Neural cell (in vitro differentiated cells): ENCODE measurements around the gene EYA4. TPM values are rescaled to one million over a fixed set of nuclear protein-coding genes. Genes with fewer than 3 reads are reported as not detected.

Experiments
- H2AFZ ChIP-seq: fragments of 200-600, 300-800 bp; sonication (generic), shearing (Covaris generic); 2 replicates; pipeline ENCODE4 v1.6.0; 2014; ENCODE audit warnings: low read depth, mild to moderate bottlenecking, antibody characterized with exemption, low read length, moderate library complexity
- H3F3A ChIP-seq: fragments of 200-600 bp; shearing (Covaris generic); 2 replicates; pipeline ENCODE4 v1.6.1; 2016; ENCODE audit warnings: mild to moderate bottlenecking, moderate library complexity, mixed read lengths, antibody characterized with exemption, low read length; ENCODE audit not compliant: insufficient read depth, poor library complexity, severe bottlenecking
- H3K27ac ChIP-seq: fragments of 200-600, 300-800 bp; sonication (generic), shearing (Covaris generic); 2 replicates; pipeline ENCODE4 v1.5.1; 2014; ENCODE audit warnings: mild to moderate bottlenecking, low read length, moderate library complexity
- H3K27me3 ChIP-seq: fragments of 300-800, 200-600 bp; sonication (generic), shearing (Covaris generic); 2 replicates; pipeline ENCODE4 v1.6.0; 2014; ENCODE audit warnings: mild to moderate bottlenecking, low read depth, low read length, moderate library complexity; ENCODE audit not compliant: insufficient read depth
- H3K36me3 ChIP-seq: fragments of 300-800, 200-600 bp; sonication (generic), shearing (Covaris generic); 2 replicates; pipeline ENCODE4 v1.5.1; 2014; ENCODE audit warnings: mild to moderate bottlenecking, antibody characterized with exemption, low read length, moderate library complexity; ENCODE audit not compliant: insufficient read depth
- H3K4me2 ChIP-seq: fragments of 300-800, 200-600 bp; sonication (generic), shearing (Covaris generic); 2 replicates; pipeline ENCODE4 v1.6.0; 2014; ENCODE audit warnings: mild to moderate bottlenecking, low read length
- H3K4me3 ChIP-seq: fragments of 300-800, 200-600 bp; sonication (generic), shearing (Covaris generic); 2 replicates; pipeline ENCODE4 v1.5.1; 2014; ENCODE audit warnings: mild to moderate bottlenecking, low read length, moderate library complexity
- H3K79me2 ChIP-seq: fragments of 200-600 bp; shearing (Covaris generic); replicated peaks from 2 replicates; pipeline ENCODE4 v1.6.0; 2014; ENCODE audit warnings: mild to moderate bottlenecking, low read length, moderate library complexity; ENCODE audit not compliant: insufficient read depth
- H3K9ac ChIP-seq: fragments of 300-800, 200-600 bp; sonication (generic), shearing (Covaris generic); 2 replicates; pipeline ENCODE4 v1.6.1; 2016; ENCODE audit warnings: mild to moderate bottlenecking, low read length, mixed read lengths
- H3K9me2 ChIP-seq: fragments of 200-600 bp; shearing (Covaris generic); 2 replicates; pipeline ENCODE4 v1.6.1; 2016; ENCODE audit warnings: mild to moderate bottlenecking, low read length, mixed read lengths; ENCODE audit not compliant: insufficient read depth
- H3K9me3 ChIP-seq: fragments of 200-600, 300-800 bp; sonication (generic), shearing (Covaris generic); 2 replicates; pipeline ENCODE4 v1.6.1; 2016; ENCODE audit warnings: mild to moderate bottlenecking, mixed run types, low read length, moderate library complexity, mixed read lengths
- H4K20me1 ChIP-seq: fragments of 200-600 bp; shearing (Covaris generic); 2 replicates; pipeline ENCODE4 v1.6.1; 2016; ENCODE audit warnings: mild to moderate bottlenecking, mixed run types; ENCODE audit not compliant: insufficient read depth
- CTCF ChIP-seq: fragments of 450-650 bp; IDR thresholded peaks from 2 replicates; pipeline ENCODE4 v1.5.1; 2014; ENCODE audit warnings: antibody characterized with exemption, mild to moderate bottlenecking, moderate library complexity; ENCODE audit not compliant: poor library complexity, severe bottlenecking
- EP300 ChIP-seq: fragments of 450-650 bp; conservative IDR thresholded peaks from 2 replicates; pipeline ENCODE4 v1.6.1; 2014; ENCODE audit warnings: antibody characterized with exemption, mild to moderate bottlenecking, moderate library complexity; ENCODE audit not compliant: poor library complexity, severe bottlenecking
- EZH2 ChIP-seq: fragments of 200-600, 300-800 bp; shearing (Covaris generic), sonication (generic); IDR thresholded peaks from 2 replicates; pipeline ENCODE4 v1.6.1; 2014; ENCODE audit warnings: antibody characterized with exemption, low read length, borderline replicate concordance, mild to moderate bottlenecking; ENCODE audit not compliant: insufficient read depth, poor library complexity, severe bottlenecking
- MXI1 ChIP-seq: fragments of 450-650 bp; conservative IDR thresholded peaks from 2 replicates; pipeline ENCODE4 v1.6.1; 2014; ENCODE audit warnings: antibody characterized with exemption, mild to moderate bottlenecking; ENCODE audit not compliant: poor library complexity, severe bottlenecking
- POLR2AphosphoS5 ChIP-seq: IDR thresholded peaks from 2 replicates; pipeline ENCODE4 v1.6.1; 2012
- RAD21 ChIP-seq: fragments of 450-650 bp; conservative IDR thresholded peaks from 2 replicates; pipeline ENCODE4 v1.6.1; 2014; ENCODE audit warnings: antibody characterized with exemption, mild to moderate bottlenecking, moderate library complexity
- REST ChIP-seq: IDR thresholded peaks from 2 replicates; pipeline ENCODE4 v1.6.1; 2012; ENCODE audit warnings: borderline replicate concordance
- SMC3 ChIP-seq: fragments of 450-650 bp; conservative IDR thresholded peaks from 2 replicates; pipeline ENCODE4 v1.6.1; 2014; ENCODE audit warnings: antibody characterized with exemption, mild to moderate bottlenecking, moderate library complexity; ENCODE audit not compliant: poor library complexity
- TAF1 ChIP-seq: IDR thresholded peaks from 2 replicates; pipeline ENCODE4 v1.6.1; 2012; ENCODE audit warnings: low read depth
- polyA plus RNA-seq: library from polyadenylated mRNA; depleted of rRNA; stranded (reverse); fragments of >200 nt; gene quantifications from 2 replicates; pipeline ENCODE4 v1.2.3, GENCODE V29; 2014

EYA4 gene
- polyA plus RNA-seq, 1 donor from 2014 or later: 2.6 TPM

- TF ChIP-seq CTCF (no peak), EP300 (no peak), EZH2 (no peak), SMC3 (no peak), REST (no peak), MXI1 (no peak), TAF1 (no peak), POLR2AphosphoS5 (no peak), RAD21 (no peak)
- no peaks in the 10 kb centered on the region for H4K20me1 ChIP-seq
- H3K27me3 ChIP-seq: no peaks in the 10 kb centered on the region
- H2AFZ ChIP-seq: no peak overlapping the region
- H3K4me3 ChIP-seq: no peak overlapping the region
- H3K9ac ChIP-seq: no peak overlapping the region
- H3F3A ChIP-seq: no peaks in the 10 kb centered on the region
- H3K27ac ChIP-seq: no peak overlapping the region
- no peak overlapping the region for H3K4me2 ChIP-seq
- H3K9me3 ChIP-seq: no peaks in the 10 kb centered on the region
- H3K79me2 ChIP-seq: no peaks in the 10 kb centered on the region
- H3K9me2 ChIP-seq: no peaks in the 10 kb centered on the region
- H3K36me3 ChIP-seq: no peaks in the 10 kb centered on the region
These were observed 48.7 kb downstream of the EYA4 start for GRCh38 chr6:133289733-133290306.

- H2AFZ ChIP-seq: no peak overlapping the region
- H3K79me2 ChIP-seq: no peaks in the 10 kb centered on the region
These were observed 49.8 kb downstream of the EYA4 start for GRCh38 chr6:133290930-133291329.

More at GRCh38 chr6:133290930-133291329, 49.8 kb downstream of the EYA4 start:
- Histone ChIP-seq H3K9me2 (no peaks in the 10 kb centered on the region), H3F3A (no peaks in the 10 kb centered on the region), H3K27me3 (no peaks in the 10 kb centered on the region), H3K4me2 (no peak overlapping the region), H3K9me3 (no peaks in the 10 kb centered on the region), H3K36me3 (no peaks in the 10 kb centered on the region), H3K4me3 (no peak overlapping the region), H4K20me1 (no peaks in the 10 kb centered on the region), H3K9ac (no peak overlapping the region), H3K27ac (no peak overlapping the region)
- TF ChIP-seq REST: no peak
- no peak for TF ChIP-seq CTCF
- no peak for TF ChIP-seq EZH2
- no peak for TF ChIP-seq MXI1
- TF ChIP-seq POLR2AphosphoS5: no peak
- no peak for TF ChIP-seq EP300
- TF ChIP-seq RAD21: no peak
- TF ChIP-seq TAF1: no peak
- no peak for TF ChIP-seq SMC3
